Activated CD8-positive, alpha-beta memory T cell treated with anti-CD3 and anti-CD28 coated beads for 24 hours (primary cell): Measurements from ENCODE around the gene SLC6A11.

ENCODE experiments used
- DNase-seq: peaks from one replicate; pipeline ENCODE4 v3.0.0-alpha.2; 2020

The SLC6A11 gene

GRCh38 chr3:10792208-10792607, 23.8 kb upstream of the SLC6A11 start:
- no peak for DNase-seq

- DNase-seq, result no peak
Measured at GRCh38 chr3:10798600-10799367, 17.2 kb upstream of the SLC6A11 start.

- DNase-seq, result no peak
Measured at GRCh38 chr3:10804183-10804648, 11.8 kb upstream of the SLC6A11 start.

- DNase-seq, result no peak
Measured at GRCh38 chr3:10806006-10806405, 10.0 kb upstream of the SLC6A11 start.

- DNase-seq, result no peak
Measured at GRCh38 chr3:10808130-10808735, 7.8 kb upstream of the SLC6A11 start.

- no peak for DNase-seq
Measured at GRCh38 chr3:10808974-10809373, 7.1 kb upstream of the SLC6A11 start.

GRCh38 chr3:10810376-10810775, 5.7 kb upstream of the SLC6A11 start:
- no peak for DNase-seq

GRCh38 chr3:10813425-10813824, 2.6 kb upstream of the SLC6A11 start:
- DNase-seq, result no peak

- no peak for DNase-seq
Measured at GRCh38 chr3:10814623-10815022, 1.4 kb upstream of the SLC6A11 start.

GRCh38 chr3:10815487-10815886, 541 bp upstream of the SLC6A11 start:
- DNase-seq, result no peak

- no peak for DNase-seq
Measured at GRCh38 chr3:10816863-10817253, 830 bp downstream of the SLC6A11 start.

- no peak for DNase-seq
Measured at GRCh38 chr3:10817506-10817905, 1.5 kb downstream of the SLC6A11 start.

GRCh38 chr3:10822055-10822454, 6.0 kb downstream of the SLC6A11 start:
- DNase-seq, result no peak

- no peak for DNase-seq
Measured at GRCh38 chr3:10822708-10823515, 6.9 kb downstream of the SLC6A11 start.

- no peak for DNase-seq
Measured at GRCh38 chr3:10823516-10823818, 7.4 kb downstream of the SLC6A11 start.

GRCh38 chr3:10824468-10824867, 8.4 kb downstream of the SLC6A11 start:
- no peak for DNase-seq

GRCh38 chr3:10833855-10834414, 17.9 kb downstream of the SLC6A11 start:
- no peak for DNase-seq

GRCh38 chr3:10834951-10835350, 18.9 kb downstream of the SLC6A11 start:
- DNase-seq, result no peak

- no peak for DNase-seq
Measured at GRCh38 chr3:10835406-10835805, 19.4 kb downstream of the SLC6A11 start.

- DNase-seq, result no peak
Measured at GRCh38 chr3:10836676-10837075, 20.6 kb downstream of the SLC6A11 start.

- no peak for DNase-seq
Measured at GRCh38 chr3:10837849-10838248, 21.8 kb downstream of the SLC6A11 start.

- no peak for DNase-seq
Measured at GRCh38 chr3:10839167-10839566, 23.1 kb downstream of the SLC6A11 start.

- no peak for DNase-seq
Measured at GRCh38 chr3:10841100-10841499, 25.1 kb downstream of the SLC6A11 start.

- no peak for DNase-seq
Measured at GRCh38 chr3:10843378-10843777, 27.4 kb downstream of the SLC6A11 start.
